ENCODE measurements around the gene RALGAPA1.

DNA sequence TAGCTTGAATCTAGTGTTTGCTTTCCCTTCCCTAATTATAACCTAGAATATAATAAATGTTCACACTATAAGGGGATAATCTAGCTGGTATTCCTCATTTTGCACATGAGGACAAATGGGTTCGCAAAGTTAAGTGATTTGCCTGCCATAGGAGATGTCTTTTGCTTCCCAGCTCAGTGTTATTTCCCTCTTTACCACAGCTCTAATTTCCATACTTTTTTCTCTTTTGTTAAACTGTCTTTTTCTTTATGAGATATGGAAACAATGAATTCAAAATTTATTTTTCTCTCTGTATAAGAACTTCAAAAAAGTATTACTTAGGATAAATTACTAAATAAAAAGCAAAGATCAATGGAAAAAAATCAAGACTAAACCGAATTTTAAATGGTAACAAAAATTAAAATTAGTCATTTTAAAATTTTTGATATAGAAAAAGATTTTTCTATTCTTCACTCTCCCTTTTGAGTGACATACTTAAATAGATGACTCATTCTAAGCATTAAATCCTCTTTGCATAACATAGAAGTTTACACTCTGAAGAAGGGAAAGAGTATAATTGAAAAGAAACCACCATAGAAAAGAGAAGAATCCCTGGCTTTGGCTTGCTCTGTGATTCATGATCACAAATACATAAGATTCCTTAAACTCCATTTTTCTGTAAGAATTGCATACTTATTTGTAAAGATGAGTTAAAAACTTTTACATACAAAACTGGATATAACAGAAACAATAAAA, 177.9 kb downstream of the RALGAPA1 start:
- no peak for TF ChIP-seq TCFL5 (CRISPR knock-in tag; conservative IDR thresholded peaks at IDR 0.05)
- no peak for TF ChIP-seq ZBTB17 (CRISPR knock-in tag; IDR thresholded peaks at IDR 0.05)
- TF ChIP-seq KDM1A (IDR thresholded peaks at IDR 0.05), result no peak
- TF ChIP-seq KDM4B (IDR thresholded peaks at IDR 0.05; ENCODE audit: borderline replicate concordance in 2 of 2, low read depth in 1 of 2), result no peak
- no peak for TF ChIP-seq HDAC1 (IDR thresholded peaks at IDR 0.05)
- no peak for TF ChIP-seq HIVEP1 (CRISPR knock-in tag; IDR thresholded peaks at IDR 0.05)

Data from K562 (cell line).